ENCODE data around the gene IL17C. TPM values are rescaled to one million over a fixed set of nuclear protein-coding genes. Genes with fewer than 3 reads are reported as not detected.

IL17C gene
- total RNA-seq, 1 experiment from 2014 or later, result 0.28 TPM

GRCh38 chr16:88636488-88637265, 1.7 kb upstream of the IL17C start:
- H3K27me3 ChIP-seq (replicated peaks; ENCODE audit: insufficient read depth, low read depth, low read length, poor library complexity), result peaks cover 22% of the 10 kb centered on the region
- TF ChIP-seq, protein P1, sequence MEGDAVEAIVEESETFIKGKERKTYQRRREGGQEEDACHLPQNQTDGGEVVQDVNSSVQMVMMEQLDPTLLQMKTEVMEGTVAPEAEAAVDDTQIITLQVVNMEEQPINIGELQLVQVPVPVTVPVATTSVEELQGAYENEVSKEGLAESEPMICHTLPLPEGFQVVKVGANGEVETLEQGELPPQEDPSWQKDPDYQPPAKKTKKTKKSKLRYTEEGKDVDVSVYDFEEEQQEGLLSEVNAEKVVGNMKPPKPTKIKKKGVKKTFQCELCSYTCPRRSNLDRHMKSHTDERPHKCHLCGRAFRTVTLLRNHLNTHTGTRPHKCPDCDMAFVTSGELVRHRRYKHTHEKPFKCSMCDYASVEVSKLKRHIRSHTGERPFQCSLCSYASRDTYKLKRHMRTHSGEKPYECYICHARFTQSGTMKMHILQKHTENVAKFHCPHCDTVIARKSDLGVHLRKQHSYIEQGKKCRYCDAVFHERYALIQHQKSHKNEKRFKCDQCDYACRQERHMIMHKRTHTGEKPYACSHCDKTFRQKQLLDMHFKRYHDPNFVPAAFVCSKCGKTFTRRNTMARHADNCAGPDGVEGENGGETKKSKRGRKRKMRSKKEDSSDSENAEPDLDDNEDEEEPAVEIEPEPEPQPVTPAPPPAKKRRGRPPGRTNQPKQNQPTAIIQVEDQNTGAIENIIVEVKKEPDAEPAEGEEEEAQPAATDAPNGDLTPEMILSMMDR (conservative IDR thresholded peaks at IDR 0.05; ENCODE audit: low read depth, low read length), result no peak
- TF ChIP-seq EZH2 (IDR thresholded peaks at IDR 0.05; ENCODE audit: borderline replicate concordance, low read depth, low read length, poor library complexity, severe bottlenecking), result no peak
- no peaks in the 10 kb centered on the region for H3K4me1 ChIP-seq (ENCODE audit: insufficient read depth, low read length, poor library complexity, severe bottlenecking)
- no peak overlapping the region for H3K4me3 ChIP-seq (ENCODE audit: low read depth, low read length, poor library complexity, severe bottlenecking)
- no peak overlapping the region for H3K27ac ChIP-seq (ENCODE audit: low read depth, low read length, poor library complexity, severe bottlenecking)
- intact Hi-C loops (cut with micrococcal nuclease; ENCODE audit: unreplicated experiment), result no loop called here
- POLR2A ChIA-PET (ENCODE audit: low non-redundant PET), result no interaction called here
- CTCF ChIA-PET, result no interaction called here
- DNase-seq (ENCODE audit: low spot score), result no peak
- H3K9me3 ChIP-seq (ENCODE audit: low read depth, low read length, poor library complexity, severe bottlenecking), result no peaks in the 10 kb centered on the region
- no TSS peak for BruUV-seq (replicated peaks)
- peaks cover 13% of the 10 kb centered on the region for H3K36me3 ChIP-seq (ENCODE audit: insufficient read depth, low read length, poor library complexity, severe bottlenecking)

DNA sequence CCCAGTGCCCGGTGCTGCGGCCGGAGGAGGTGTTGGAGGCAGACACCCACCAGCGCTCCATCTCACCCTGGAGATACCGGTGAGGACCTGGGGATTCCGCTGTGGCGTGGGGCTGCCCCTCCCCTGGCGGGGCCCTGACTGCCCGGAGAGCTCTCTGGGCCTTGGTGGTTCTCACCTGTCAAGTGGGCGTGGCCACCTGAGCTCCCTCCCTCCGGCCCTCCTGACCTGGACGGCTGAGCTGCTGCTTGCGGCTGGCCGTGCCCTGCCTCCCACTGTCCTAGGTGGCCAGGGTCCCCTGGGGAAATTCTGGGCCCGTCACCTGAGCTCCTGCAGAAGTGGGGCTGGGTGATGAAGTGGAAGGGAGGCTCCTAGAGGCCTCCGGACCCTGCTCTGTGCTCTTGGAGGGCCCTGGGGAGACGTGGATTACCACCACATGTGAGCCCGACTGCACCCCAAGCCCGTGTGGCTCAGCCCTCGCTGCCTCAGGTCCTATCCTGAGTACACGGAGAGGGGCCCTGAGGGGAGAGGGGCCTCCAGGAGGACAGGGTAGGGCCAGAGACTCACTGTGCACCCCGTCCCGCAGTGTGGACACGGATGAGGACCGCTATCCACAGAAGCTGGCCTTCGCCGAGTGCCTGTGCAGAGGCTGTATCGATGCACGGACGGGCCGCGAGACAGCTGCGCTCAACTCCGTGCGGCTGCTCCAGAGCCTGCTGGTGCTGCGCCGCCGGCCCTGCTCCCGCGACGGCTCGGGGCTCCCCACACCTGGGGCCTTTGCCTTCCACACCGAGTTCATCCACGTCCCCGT, 1.1 kb downstream of the IL17C start:
- no peak overlapping the region for H3K27ac ChIP-seq (ENCODE audit: low read depth, low read length, poor library complexity, severe bottlenecking)
- no peaks in the 10 kb centered on the region for H3K4me1 ChIP-seq (ENCODE audit: insufficient read depth, low read length, poor library complexity, severe bottlenecking)
- no peaks in the 10 kb centered on the region for H3K9me3 ChIP-seq (ENCODE audit: low read depth, low read length, poor library complexity, severe bottlenecking)
- CTCF ChIA-PET, result no interaction called here
- TF ChIP-seq, protein P1 (conservative IDR thresholded peaks at IDR 0.05; ENCODE audit: low read depth, low read length), result no peak
- no peak for TF ChIP-seq EZH2 (IDR thresholded peaks at IDR 0.05; ENCODE audit: borderline replicate concordance, low read depth, low read length, poor library complexity, severe bottlenecking)
- POLR2A ChIA-PET (ENCODE audit: low non-redundant PET), result no interaction called here
- H3K36me3 ChIP-seq (ENCODE audit: insufficient read depth, low read length, poor library complexity, severe bottlenecking), result no peaks in the 10 kb centered on the region
- intact Hi-C loops (cut with micrococcal nuclease; ENCODE audit: unreplicated experiment), result no loop called here
- BruUV-seq (replicated peaks), result no TSS peak
- no peak overlapping the region for H3K4me3 ChIP-seq (ENCODE audit: low read depth, low read length, poor library complexity, severe bottlenecking)
- no peak for DNase-seq (ENCODE audit: low spot score)
- H3K27me3 ChIP-seq (replicated peaks; ENCODE audit: insufficient read depth, low read depth, low read length, poor library complexity), result peaks cover 22% of the 10 kb centered on the region

- ChIA-PET POLR2A (ENCODE audit: low non-redundant PET) (no interaction called here), CTCF (no interaction called here)
- intact Hi-C loops (cut with micrococcal nuclease; ENCODE audit: unreplicated experiment), result no loop called here
- H3K4me1 ChIP-seq (ENCODE audit: insufficient read depth, low read length, poor library complexity, severe bottlenecking), result no peaks in the 10 kb centered on the region
- H3K27ac ChIP-seq (ENCODE audit: low read depth, low read length, poor library complexity, severe bottlenecking), result no peak overlapping the region
- no peaks in the 10 kb centered on the region for H3K9me3 ChIP-seq (ENCODE audit: low read depth, low read length, poor library complexity, severe bottlenecking)
- no peak overlapping the region for H3K4me3 ChIP-seq (ENCODE audit: low read depth, low read length, poor library complexity, severe bottlenecking)
- TF ChIP-seq, protein P1 (conservative IDR thresholded peaks at IDR 0.05; ENCODE audit: low read depth, low read length), result no peak
- no peak for TF ChIP-seq EZH2 (IDR thresholded peaks at IDR 0.05; ENCODE audit: borderline replicate concordance, low read depth, low read length, poor library complexity, severe bottlenecking)
- peaks cover 22% of the 10 kb centered on the region for H3K27me3 ChIP-seq (replicated peaks; ENCODE audit: insufficient read depth, low read depth, low read length, poor library complexity)
- no peak for DNase-seq (ENCODE audit: low spot score)
- H3K36me3 ChIP-seq (ENCODE audit: insufficient read depth, low read length, poor library complexity, severe bottlenecking), result no peaks in the 10 kb centered on the region
- no TSS peak for BruUV-seq (replicated peaks)
These were observed 1.7 kb downstream of the IL17C start for GRCh38 chr16:88640039-88640495.

All from A673 (cell line).